ENCODE results near the gene MAPKAP1. TPM values are rescaled to one million over a fixed set of nuclear protein-coding genes. Genes with fewer than 3 reads are reported as not detected.

Gene MAPKAP1
- total RNA-seq, 2 donors from 2014 or later = 54.9 to 70.1 TPM

DNA sequence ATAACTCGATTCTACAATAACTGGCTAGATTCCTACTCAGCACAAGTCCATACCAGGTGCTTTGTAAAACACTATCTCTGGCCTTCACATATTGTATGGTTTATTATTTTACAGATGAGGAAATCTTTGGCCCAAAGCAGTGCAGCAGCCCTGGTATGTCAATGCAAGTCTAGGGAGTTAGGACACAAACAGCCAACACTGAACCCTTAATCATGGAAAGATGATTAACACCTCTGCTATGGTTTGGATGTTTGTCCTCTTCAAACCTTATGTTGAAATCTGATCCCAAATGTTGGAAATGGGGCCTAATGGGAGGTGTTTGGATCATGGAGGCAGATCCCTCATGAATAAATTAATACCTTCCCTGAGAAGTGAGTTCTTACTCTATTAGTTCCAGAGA is 76.6 kb downstream of the MAPKAP1 start:
- Histone ChIP-seq H3K9me3 (no peaks in the 10 kb centered on the region), H3K4me1 (peaks cover 18% of the 10 kb centered on the region), H3K27ac (no peak overlapping the region), H3K27me3 (no peaks in the 10 kb centered on the region), H3K4me3 (no peak overlapping the region), H3K36me3 (no peaks in the 10 kb centered on the region), H3K9ac (ENCODE audit: low read depth in 2 of 2, low read length in 2 of 2) (no peak overlapping the region)
- no peak for TF ChIP-seq CTCF (IDR thresholded peaks at IDR 0.05)
- intact Hi-C loops (cut with DNase I) = loop anchor here (2.0 to 10.0 kb wide), 2 partner anchors 72 to 226 kb away; no protein-coding TSS in a partner anchor
- no peak for DNase-seq

- no peak for DNase-seq
- H3K4me1 ChIP-seq = peaks cover 20% of the 10 kb centered on the region
- no peak overlapping the region for H3K27ac ChIP-seq
- H3K4me3 ChIP-seq = no peak overlapping the region
- no peak for TF ChIP-seq CTCF (IDR thresholded peaks at IDR 0.05)
- no peaks in the 10 kb centered on the region for H3K36me3 ChIP-seq
- no peaks in the 10 kb centered on the region for H3K27me3 ChIP-seq
- H3K9me3 ChIP-seq = no peaks in the 10 kb centered on the region
- intact Hi-C loops (cut with DNase I) = no loop called here
- no peak overlapping the region for H3K9ac ChIP-seq (ENCODE audit: low read depth in 2 of 2, low read length in 2 of 2)
These were observed 77.6 kb downstream of the MAPKAP1 start for GRCh38 chr9:125629446-125629845.

DNA sequence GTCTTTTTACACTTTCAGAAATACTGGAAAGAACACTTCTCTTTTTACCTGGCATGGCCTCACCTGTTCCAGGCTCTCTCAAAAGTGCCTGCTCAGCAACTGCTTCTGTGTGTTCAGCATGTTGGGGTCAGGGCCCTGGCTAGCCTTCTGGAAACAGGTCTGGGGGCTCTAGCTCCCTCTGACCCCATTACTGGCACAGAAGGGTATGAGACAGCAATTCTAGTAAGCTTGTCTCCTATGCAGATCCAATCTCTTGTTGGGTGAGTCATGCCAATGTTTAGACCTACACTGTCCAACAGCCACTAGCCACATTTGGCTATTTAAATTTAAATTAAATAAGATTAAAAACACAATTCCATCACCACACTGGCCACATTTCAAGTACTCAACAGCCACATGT is 80.8 kb downstream of the MAPKAP1 start:
- H3K9ac ChIP-seq (ENCODE audit: low read depth in 2 of 2, low read length in 2 of 2) = no peak overlapping the region
- intact Hi-C loops (cut with DNase I) = no loop called here
- no peaks in the 10 kb centered on the region for H3K9me3 ChIP-seq
- H3K36me3 ChIP-seq = no peaks in the 10 kb centered on the region
- no peaks in the 10 kb centered on the region for H3K27me3 ChIP-seq
- TF ChIP-seq CTCF (IDR thresholded peaks at IDR 0.05) = no peak
- H3K27ac ChIP-seq = no peak overlapping the region
- DNase-seq = no peak
- H3K4me1 ChIP-seq = peaks cover 4% of the 10 kb centered on the region
- no peak overlapping the region for H3K4me3 ChIP-seq

GRCh38 chr9:125621170-125621569 is 85.8 kb downstream of the MAPKAP1 start:
- Histone ChIP-seq H3K36me3 (no peaks in the 10 kb centered on the region), H3K4me3 (no peak overlapping the region), H3K27me3 (no peaks in the 10 kb centered on the region), H3K9me3 (no peaks in the 10 kb centered on the region), H3K9ac (ENCODE audit: low read depth in 2 of 2, low read length in 2 of 2) (no peak overlapping the region), H3K4me1 (peaks cover 4% of the 10 kb centered on the region), H3K27ac (no peak overlapping the region)
- TF ChIP-seq CTCF (IDR thresholded peaks at IDR 0.05) = no peak
- intact Hi-C loops (cut with DNase I) = no loop called here
- no peak for DNase-seq

- no peak for TF ChIP-seq CTCF (IDR thresholded peaks at IDR 0.05)
These were observed 86.8 kb downstream of the MAPKAP1 start for GRCh38 chr9:125620216-125620615.

GRCh38 chr9:125617087-125617486 is 89.9 kb downstream of the MAPKAP1 start:
- H3K4me1 ChIP-seq = no peaks in the 10 kb centered on the region
- no peak overlapping the region for H3K9ac ChIP-seq (ENCODE audit: low read depth in 2 of 2, low read length in 2 of 2)
- no peak for DNase-seq
- H3K4me3 ChIP-seq = no peak overlapping the region
- H3K27ac ChIP-seq = no peak overlapping the region
- H3K27me3 ChIP-seq = no peaks in the 10 kb centered on the region
- TF ChIP-seq CTCF (IDR thresholded peaks at IDR 0.05) = no peak
- H3K9me3 ChIP-seq = no peaks in the 10 kb centered on the region
- intact Hi-C loops (cut with DNase I) = no loop called here
- no peaks in the 10 kb centered on the region for H3K36me3 ChIP-seq

More at GRCh38 chr9:125620216-125620615, 86.8 kb downstream of the MAPKAP1 start:
- no peak overlapping the region for H3K9ac ChIP-seq (ENCODE audit: low read depth in 2 of 2, low read length in 2 of 2)
- intact Hi-C loops (cut with DNase I) = no loop called here
- no peaks in the 10 kb centered on the region for H3K4me1 ChIP-seq
- H3K36me3 ChIP-seq = no peaks in the 10 kb centered on the region
- no peak overlapping the region for H3K27ac ChIP-seq
- no peak overlapping the region for H3K4me3 ChIP-seq
- no peak for DNase-seq
- H3K27me3 ChIP-seq = no peaks in the 10 kb centered on the region
- no peaks in the 10 kb centered on the region for H3K9me3 ChIP-seq

Data from colonic mucosa (tissue), 4 donors.